ENCODE data around the gene PLBD1. TPM values are rescaled to one million over a fixed set of nuclear protein-coding genes. Genes with fewer than 3 reads are reported as not detected.

PLBD1 gene
- total RNA-seq, 1 experiment from 2014 or later, result 49.6 TPM

DNA sequence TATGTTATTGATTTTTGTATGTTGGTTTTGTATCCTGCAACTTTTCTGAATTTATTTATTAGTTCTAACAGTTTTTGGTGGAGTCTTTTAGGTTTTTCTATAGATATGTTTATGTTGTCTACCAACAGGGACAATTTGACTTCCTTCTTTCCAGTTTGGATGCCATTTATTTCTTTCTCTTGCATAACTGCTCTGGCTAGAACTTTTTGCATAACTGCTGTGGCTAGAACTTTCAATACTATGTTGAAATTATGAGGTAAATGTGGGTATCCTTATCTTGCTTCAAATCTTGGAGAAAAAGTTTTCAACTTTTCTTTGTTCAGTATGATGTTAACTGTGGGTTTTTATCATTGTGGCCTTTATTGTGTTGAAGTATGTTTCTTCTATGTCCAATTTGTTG is 39.9 kb upstream of the PLBD1 start:
- H3K4me3 Mint-ChIP-seq, result no peak overlapping the region
- peaks cover 73% of the 10 kb centered on the region for H3K9me3 Mint-ChIP-seq
- DNase-seq (ENCODE audit: low spot score) (no peak), ATAC-seq (no peak)
- peaks cover 26% of the 10 kb centered on the region for H3K36me3 Mint-ChIP-seq
- ChIA-PET CTCF (no interaction called here), POLR2A (no interaction called here)
- TF ChIP-seq RORB (CRISPR knock-in tag; IDR thresholded peaks at IDR 0.05) (no peak), GTF2I (CRISPR knock-in tag; conservative IDR thresholded peaks at IDR 0.05) (no peak), FOXJ3 (CRISPR knock-in tag; IDR thresholded peaks at IDR 0.05; ENCODE audit: borderline replicate concordance) (no peak), FOXK1 (CRISPR knock-in tag; IDR thresholded peaks at IDR 0.05) (no peak), NR2C2 (CRISPR knock-in tag; IDR thresholded peaks at IDR 0.05) (no peak), OVOL2 (CRISPR knock-in tag; IDR thresholded peaks at IDR 0.05; ENCODE audit: borderline replicate concordance) (no peak), ZNF671 (CRISPR knock-in tag; IDR thresholded peaks at IDR 0.05) (no peak), ATF1 (CRISPR knock-in tag; IDR thresholded peaks at IDR 0.05) (no peak), TCF7 (CRISPR knock-in tag; IDR thresholded peaks at IDR 0.05; ENCODE audit: low read depth) (no peak), ZNF416 (CRISPR knock-in tag; IDR thresholded peaks at IDR 0.05) (no peak), ZNF317 (CRISPR knock-in tag; IDR thresholded peaks at IDR 0.05; ENCODE audit: borderline replicate concordance, low read depth) (no peak), JAZF1 (CRISPR knock-in tag; IDR thresholded peaks at IDR 0.05) (no peak), NR1H2 (CRISPR knock-in tag; IDR thresholded peaks at IDR 0.05) (no peak)
- TF ChIP-seq, protein P1, sequence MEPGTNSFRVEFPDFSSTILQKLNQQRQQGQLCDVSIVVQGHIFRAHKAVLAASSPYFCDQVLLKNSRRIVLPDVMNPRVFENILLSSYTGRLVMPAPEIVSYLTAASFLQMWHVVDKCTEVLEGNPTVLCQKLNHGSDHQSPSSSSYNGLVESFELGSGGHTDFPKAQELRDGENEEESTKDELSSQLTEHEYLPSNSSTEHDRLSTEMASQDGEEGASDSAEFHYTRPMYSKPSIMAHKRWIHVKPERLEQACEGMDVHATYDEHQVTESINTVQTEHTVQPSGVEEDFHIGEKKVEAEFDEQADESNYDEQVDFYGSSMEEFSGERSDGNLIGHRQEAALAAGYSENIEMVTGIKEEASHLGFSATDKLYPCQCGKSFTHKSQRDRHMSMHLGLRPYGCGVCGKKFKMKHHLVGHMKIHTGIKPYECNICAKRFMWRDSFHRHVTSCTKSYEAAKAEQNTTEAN (CRISPR knock-in tag; IDR thresholded peaks at IDR 0.05), result no peak
- TF ChIP-seq, protein P2, sequence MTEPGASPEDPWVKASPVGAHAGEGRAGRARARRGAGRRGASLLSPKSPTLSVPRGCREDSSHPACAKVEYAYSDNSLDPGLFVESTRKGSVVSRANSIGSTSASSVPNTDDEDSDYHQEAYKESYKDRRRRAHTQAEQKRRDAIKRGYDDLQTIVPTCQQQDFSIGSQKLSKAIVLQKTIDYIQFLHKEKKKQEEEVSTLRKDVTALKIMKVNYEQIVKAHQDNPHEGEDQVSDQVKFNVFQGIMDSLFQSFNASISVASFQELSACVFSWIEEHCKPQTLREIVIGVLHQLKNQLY (CRISPR knock-in tag; IDR thresholded peaks at IDR 0.05), result no peak
- TF ChIP-seq, protein P3, sequence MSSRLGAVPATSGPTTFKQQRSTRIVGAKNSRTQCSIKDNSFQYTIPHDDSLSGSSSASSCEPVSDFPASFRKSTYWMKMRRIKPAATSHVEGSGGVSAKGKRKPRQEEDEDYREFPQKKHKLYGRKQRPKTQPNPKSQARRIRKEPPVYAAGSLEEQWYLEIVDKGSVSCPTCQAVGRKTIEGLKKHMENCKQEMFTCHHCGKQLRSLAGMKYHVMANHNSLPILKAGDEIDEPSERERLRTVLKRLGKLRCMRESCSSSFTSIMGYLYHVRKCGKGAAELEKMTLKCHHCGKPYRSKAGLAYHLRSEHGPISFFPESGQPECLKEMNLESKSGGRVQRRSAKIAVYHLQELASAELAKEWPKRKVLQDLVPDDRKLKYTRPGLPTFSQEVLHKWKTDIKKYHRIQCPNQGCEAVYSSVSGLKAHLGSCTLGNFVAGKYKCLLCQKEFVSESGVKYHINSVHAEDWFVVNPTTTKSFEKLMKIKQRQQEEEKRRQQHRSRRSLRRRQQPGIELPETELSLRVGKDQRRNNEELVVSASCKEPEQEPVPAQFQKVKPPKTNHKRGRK (CRISPR knock-in tag; IDR thresholded peaks at IDR 0.05; ENCODE audit: borderline replicate concordance), result no peak
- TF ChIP-seq, protein P4, sequence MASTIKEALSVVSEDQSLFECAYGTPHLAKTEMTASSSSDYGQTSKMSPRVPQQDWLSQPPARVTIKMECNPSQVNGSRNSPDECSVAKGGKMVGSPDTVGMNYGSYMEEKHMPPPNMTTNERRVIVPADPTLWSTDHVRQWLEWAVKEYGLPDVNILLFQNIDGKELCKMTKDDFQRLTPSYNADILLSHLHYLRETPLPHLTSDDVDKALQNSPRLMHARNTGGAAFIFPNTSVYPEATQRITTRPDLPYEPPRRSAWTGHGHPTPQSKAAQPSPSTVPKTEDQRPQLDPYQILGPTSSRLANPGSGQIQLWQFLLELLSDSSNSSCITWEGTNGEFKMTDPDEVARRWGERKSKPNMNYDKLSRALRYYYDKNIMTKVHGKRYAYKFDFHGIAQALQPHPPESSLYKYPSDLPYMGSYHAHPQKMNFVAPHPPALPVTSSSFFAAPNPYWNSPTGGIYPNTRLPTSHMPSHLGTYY (CRISPR knock-in tag; IDR thresholded peaks at IDR 0.05), result no peak
- no peak overlapping the region for H3K27ac Mint-ChIP-seq
- H3K27me3 Mint-ChIP-seq (ENCODE audit: low read depth), result no peaks in the 10 kb centered on the region
- peaks cover 3% of the 10 kb centered on the region; the same call in 1 of the 2 replicates for H3K4me1 Mint-ChIP-seq

DNA sequence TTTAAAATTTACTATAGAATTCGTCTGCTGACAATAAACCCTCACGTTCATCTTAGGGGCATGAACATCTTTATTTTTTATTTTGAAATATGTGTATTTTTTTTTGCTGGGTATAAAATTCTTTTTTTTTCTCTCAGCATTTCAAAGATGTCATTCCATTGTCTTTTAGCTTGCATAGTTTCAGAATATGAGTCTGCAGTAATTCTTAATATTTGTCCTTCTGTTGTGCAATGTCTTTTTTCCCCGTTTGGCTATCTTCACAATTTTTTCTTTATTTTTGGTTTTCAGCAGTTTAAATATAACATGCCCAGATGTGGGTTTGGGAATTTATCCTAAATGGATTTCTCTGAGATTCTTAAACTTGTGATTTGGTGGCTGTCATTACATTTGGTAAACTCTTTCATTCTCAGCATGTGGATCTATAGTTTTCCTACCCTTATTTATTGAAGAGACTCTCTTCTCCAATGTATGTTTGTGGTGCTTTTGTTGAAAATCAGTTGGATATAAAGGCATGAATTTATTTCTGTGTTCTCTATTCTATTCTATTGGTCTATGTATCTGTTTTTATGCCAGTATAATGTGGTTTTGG is 37.8 kb upstream of the PLBD1 start:
- no peak overlapping the region for H3K27ac Mint-ChIP-seq
- no peak for TF ChIP-seq IRF2 (CRISPR knock-in tag; IDR thresholded peaks at IDR 0.05; ENCODE audit: borderline replicate concordance, low read depth)
- peak; percentile 97 for TF ChIP-seq ZNF317 (CRISPR knock-in tag; IDR thresholded peaks at IDR 0.05; ENCODE audit: borderline replicate concordance, low read depth)
- H3K9me3 Mint-ChIP-seq, result peaks cover 68% of the 10 kb centered on the region
- H3K27me3 Mint-ChIP-seq (ENCODE audit: low read depth), result no peaks in the 10 kb centered on the region
- no peak overlapping the region for H3K4me3 Mint-ChIP-seq
- DNase-seq (ENCODE audit: low spot score) (no peak), ATAC-seq (no peak)
- ChIA-PET POLR2A (no interaction called here), CTCF (no interaction called here)
- H3K36me3 Mint-ChIP-seq, result peaks cover 16% of the 10 kb centered on the region
- no peaks in the 10 kb centered on the region for H3K4me1 Mint-ChIP-seq

All from WTC11 (cell line).